HEK293 (cell line): ENCODE measurements around the gene LYL1.

Source experiments
- CTCF ChIA-PET: fragments of 350-600 bp; formaldehyde crosslinking; extraction: SDS; loops from one replicate; lab custom pipeline; 2021; ENCODE audit warnings: antibody characterized with exemption; lab: Yijun Ruan, JAX
- POLR2A ChIA-PET: fragments of 300-600 bp; formaldehyde crosslinking; extraction: SDS; loops from one replicate; lab custom pipeline; 2020; ENCODE audit warnings: antibody characterized with exemption, inconsistent platforms; lab: Yijun Ruan, JAX
- H3K27ac ChIP-seq: fragments of 200-500 bp; sonication (Bioruptor generic); 2 replicates; pipeline ENCODE4 v1.5.1; 2014; ENCODE audit warnings: low read depth, low read length, control low read depth, inconsistent platforms; ENCODE audit errors: extremely low read depth
- H3K36me3 ChIP-seq, 2 experiments: fragments of 200-500 bp in 1 of 2; sonication (Bioruptor generic) in 1 of 2; 1 replicate in 1 of 2; 2 replicates in 1 of 2; pipeline ENCODE4 v1.5.1; 2014 to 2017; ENCODE audit warnings: inconsistent platforms in 2 of 2, low read length in 2 of 2; ENCODE audit not compliant: control insufficient read depth in 2 of 2, insufficient read depth in 1 of 2
- H3K4me1 ChIP-seq: fragments of 200-500 bp; sonication (Bioruptor generic); 2 replicates; pipeline ENCODE4 v1.5.1; 2014; ENCODE audit warnings: mild to moderate bottlenecking, low read length, inconsistent platforms; ENCODE audit not compliant: control insufficient read depth, insufficient read depth
- H3K4me3 ChIP-seq: 2 replicates; pipeline ENCODE4 v1.5.1; 2011; ENCODE audit warnings: low read depth, mild to moderate bottlenecking, control low read depth, low read length, moderate library complexity
- H3K9me3 ChIP-seq: fragments of 200-500 bp; sonication (Bioruptor generic); 2 replicates; pipeline ENCODE4 v1.5.1; 2014; ENCODE audit warnings: low read depth, low read length, inconsistent platforms; ENCODE audit not compliant: control insufficient read depth, insufficient read depth
- GFI1B ChIP-seq: fragments of 450-650 bp; formaldehyde crosslinking; IDR thresholded peaks from 2 replicates; pipeline ENCODE4 v1.5.1; 2016; ENCODE audit warnings: missing biosample characterization, missing genetic modification characterization
- KLF7 ChIP-seq: fragments of 450-650 bp; formaldehyde crosslinking; IDR thresholded peaks from 2 replicates; pipeline ENCODE4 v1.5.1; 2016; ENCODE audit warnings: missing biosample characterization, missing genetic modification characterization, borderline replicate concordance
- ZBTB20 ChIP-seq: fragments of 450-650 bp; formaldehyde crosslinking; IDR thresholded peaks from 2 replicates; pipeline ENCODE4 v1.5.1; 2016; ENCODE audit warnings: missing biosample characterization, missing genetic modification characterization
- ZBTB7A ChIP-seq: fragments of 450-650 bp; formaldehyde crosslinking; IDR thresholded peaks from 2 replicates; pipeline ENCODE4 v1.5.1; 2016; ENCODE audit warnings: low read depth, missing biosample characterization, missing genetic modification characterization
- ZFP69B ChIP-seq: fragments of 450-650 bp; formaldehyde crosslinking; IDR thresholded peaks from 2 replicates; pipeline ENCODE4 v1.5.1; 2016; ENCODE audit warnings: missing biosample characterization, missing genetic modification characterization
- ZNF112 ChIP-seq: fragments of 450-650 bp; formaldehyde crosslinking; IDR thresholded peaks from 2 replicates; pipeline ENCODE4 v1.5.0; 2017; ENCODE audit warnings: missing biosample characterization, missing genetic modification characterization
- ZNF2 ChIP-seq: fragments of 450-650 bp; formaldehyde crosslinking; IDR thresholded peaks from 2 replicates; pipeline ENCODE4 v1.5.1; 2016; ENCODE audit warnings: missing biosample characterization, missing genetic modification characterization
- ZNF223 ChIP-seq: fragments of 450-650 bp; formaldehyde crosslinking; IDR thresholded peaks from 2 replicates; pipeline ENCODE4 v1.5.1; 2016; ENCODE audit warnings: missing biosample characterization, missing genetic modification characterization
- ZNF24 ChIP-seq: fragments of 450-650 bp; formaldehyde crosslinking; IDR thresholded peaks from 2 replicates; pipeline ENCODE4 v1.5.1; 2016; ENCODE audit warnings: missing biosample characterization, missing genetic modification characterization
- ZNF248 ChIP-seq: fragments of 450-650 bp; formaldehyde crosslinking; IDR thresholded peaks from 2 replicates; pipeline ENCODE4 v1.5.1; 2017; ENCODE audit warnings: missing biosample characterization, missing genetic modification characterization
- ZNF404 ChIP-seq: fragments of 450-650 bp; formaldehyde crosslinking; IDR thresholded peaks from 2 replicates; pipeline ENCODE4 v1.5.1; 2017; ENCODE audit warnings: missing biosample characterization, missing genetic modification characterization
- TF ChIP-seq, protein P1 (sequence below): IDR thresholded peaks from 2 replicates; pipeline ENCODE4 v1.6.1; 2011; ENCODE audit warnings: mild to moderate bottlenecking, low read depth, low read length, borderline replicate concordance
- TF ChIP-seq, protein P2 (sequence below): fragments of 450-650 bp; formaldehyde crosslinking; IDR thresholded peaks from 2 replicates; pipeline ENCODE4 v1.5.1; 2016; ENCODE audit warnings: missing biosample characterization, missing genetic modification characterization
- TF ChIP-seq, protein P3 (sequence below): fragments of 450-650 bp; formaldehyde crosslinking; IDR thresholded peaks from 2 replicates; pipeline ENCODE4 v1.5.1; 2016; ENCODE audit warnings: missing biosample characterization, missing genetic modification characterization
- TF ChIP-seq, protein P4 (sequence below): fragments of 450-650 bp; formaldehyde crosslinking; IDR thresholded peaks from 2 replicates; pipeline ENCODE4 v1.5.1; 2016; ENCODE audit warnings: missing biosample characterization, missing genetic modification characterization
- TF ChIP-seq, protein P5 (sequence below): fragments of 450-650 bp; formaldehyde crosslinking; IDR thresholded peaks from 2 replicates; pipeline ENCODE4 v1.5.1; 2016; ENCODE audit warnings: missing biosample characterization, missing genetic modification characterization
- TF ChIP-seq, protein P6 (sequence below): fragments of 450-650 bp; IDR thresholded peaks from 2 replicates; pipeline ENCODE4 v1.5.1; 2018; ENCODE audit warnings: missing biosample characterization, mild to moderate bottlenecking, missing genetic modification characterization

Gene LYL1

DNA sequence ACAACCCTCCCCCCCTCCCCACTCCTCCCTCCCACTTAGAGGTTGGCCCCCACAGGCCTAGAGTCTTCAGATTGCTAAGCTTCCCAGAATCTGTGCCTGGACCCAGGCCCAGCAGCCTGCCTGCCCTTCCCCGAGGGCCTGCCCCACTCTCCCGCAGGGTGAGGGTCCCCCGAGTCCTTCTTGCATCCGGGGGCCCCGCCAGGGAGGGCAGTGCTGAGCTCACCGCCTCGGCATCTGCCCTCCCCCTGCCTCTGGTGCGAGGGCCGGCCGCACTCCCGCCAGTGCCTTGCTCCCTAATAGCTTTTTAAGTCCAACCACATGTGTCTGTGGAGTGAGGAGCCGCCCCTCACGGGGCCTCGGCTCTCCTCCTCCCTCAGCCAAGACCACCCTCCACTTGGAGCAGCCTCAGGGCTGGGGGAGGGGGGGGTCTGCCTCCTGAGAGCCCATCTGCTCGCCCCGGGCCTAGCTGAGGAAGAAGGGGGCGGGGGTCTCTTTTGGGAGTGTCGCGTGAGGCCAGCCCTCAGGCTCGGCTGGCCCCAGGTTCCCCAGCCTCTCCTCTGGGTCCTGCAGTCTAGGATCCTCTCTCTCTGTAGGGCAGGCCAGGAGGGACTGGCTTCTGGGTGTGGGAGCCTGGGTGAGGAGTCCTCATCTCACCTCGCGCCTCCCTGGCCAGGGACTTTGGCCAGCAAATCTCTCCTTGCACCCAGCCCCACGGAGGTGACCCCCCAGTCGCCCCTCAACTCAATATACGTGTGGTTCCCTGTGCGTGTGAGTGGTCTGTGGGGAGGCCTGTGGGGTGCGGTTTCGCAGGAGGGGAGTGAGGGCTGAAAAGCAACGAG lies 47.2 kb downstream of the LYL1 start (continued):
- TF ChIP-seq, protein P1, sequence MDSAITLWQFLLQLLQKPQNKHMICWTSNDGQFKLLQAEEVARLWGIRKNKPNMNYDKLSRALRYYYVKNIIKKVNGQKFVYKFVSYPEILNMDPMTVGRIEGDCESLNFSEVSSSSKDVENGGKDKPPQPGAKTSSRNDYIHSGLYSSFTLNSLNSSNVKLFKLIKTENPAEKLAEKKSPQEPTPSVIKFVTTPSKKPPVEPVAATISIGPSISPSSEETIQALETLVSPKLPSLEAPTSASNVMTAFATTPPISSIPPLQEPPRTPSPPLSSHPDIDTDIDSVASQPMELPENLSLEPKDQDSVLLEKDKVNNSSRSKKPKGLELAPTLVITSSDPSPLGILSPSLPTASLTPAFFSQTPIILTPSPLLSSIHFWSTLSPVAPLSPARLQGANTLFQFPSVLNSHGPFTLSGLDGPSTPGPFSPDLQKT: no peak
- TF ChIP-seq ZNF248 (tag by site-specific recombination) (no peak), ZNF112 (no peak), ZNF404 (no peak), KLF7 (tag by site-specific recombination) (no peak), ZBTB20 (tag by site-specific recombination) (0 out of 2 replicates have a peak, but pooled peaks have one; percentile 29)
- TF ChIP-seq, protein P2, sequence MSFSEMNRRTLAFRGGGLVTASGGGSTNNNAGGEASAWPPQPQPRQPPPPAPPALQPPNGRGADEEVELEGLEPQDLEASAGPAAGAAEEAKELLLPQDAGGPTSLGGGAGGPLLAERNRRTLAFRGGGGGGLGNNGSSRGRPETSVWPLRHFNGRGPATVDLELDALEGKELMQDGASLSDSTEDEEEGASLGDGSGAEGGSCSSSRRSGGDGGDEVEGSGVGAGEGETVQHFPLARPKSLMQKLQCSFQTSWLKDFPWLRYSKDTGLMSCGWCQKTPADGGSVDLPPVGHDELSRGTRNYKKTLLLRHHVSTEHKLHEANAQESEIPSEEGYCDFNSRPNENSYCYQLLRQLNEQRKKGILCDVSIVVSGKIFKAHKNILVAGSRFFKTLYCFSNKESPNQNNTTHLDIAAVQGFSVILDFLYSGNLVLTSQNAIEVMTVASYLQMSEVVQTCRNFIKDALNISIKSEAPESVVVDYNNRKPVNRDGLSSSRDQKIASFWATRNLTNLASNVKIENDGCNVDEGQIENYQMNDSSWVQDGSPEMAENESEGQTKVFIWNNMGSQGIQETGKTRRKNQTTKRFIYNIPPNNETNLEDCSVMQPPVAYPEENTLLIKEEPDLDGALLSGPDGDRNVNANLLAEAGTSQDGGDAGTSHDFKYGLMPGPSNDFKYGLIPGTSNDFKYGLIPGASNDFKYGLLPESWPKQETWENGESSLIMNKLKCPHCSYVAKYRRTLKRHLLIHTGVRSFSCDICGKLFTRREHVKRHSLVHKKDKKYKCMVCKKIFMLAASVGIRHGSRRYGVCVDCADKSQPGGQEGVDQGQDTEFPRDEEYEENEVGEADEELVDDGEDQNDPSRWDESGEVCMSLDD (tag by site-specific recombination): no peak

DNA sequence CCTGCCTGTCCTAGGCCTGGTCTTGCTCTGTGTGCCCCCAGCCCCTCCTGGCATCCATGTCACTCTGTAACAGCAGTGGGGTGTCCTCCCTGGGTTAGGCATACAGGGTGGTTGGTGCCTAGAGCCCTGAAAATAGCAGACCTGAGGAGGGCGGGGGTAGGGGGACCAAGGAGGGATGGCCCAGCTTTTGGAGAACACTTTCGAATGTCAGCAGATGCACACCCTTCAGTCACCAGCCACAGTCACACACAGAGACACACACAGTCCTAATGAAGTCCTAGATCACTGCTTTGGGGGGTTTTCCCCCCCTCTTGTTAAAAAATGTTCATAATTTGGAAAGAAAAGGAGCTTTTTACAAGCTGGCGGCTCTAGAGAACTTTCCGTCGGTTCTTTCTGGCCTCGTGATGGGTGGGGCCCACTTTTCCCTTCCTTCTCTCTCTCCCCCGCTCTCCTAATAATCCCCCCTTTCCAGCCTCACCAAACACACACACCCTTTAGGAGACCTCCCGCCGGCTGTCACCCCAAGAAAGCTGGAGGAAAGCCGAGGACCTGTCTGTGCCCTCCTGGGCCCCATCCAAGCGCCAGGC lies 47.9 kb downstream of the LYL1 start:
- Histone ChIP-seq H3K4me1 (peaks cover 47% of the 10 kb centered on the region), H3K36me3 (no peaks in the 10 kb centered on the region), H3K4me3 (no peak overlapping the region), H3K9me3 (no peaks in the 10 kb centered on the region), H3K27ac (peak overlapping the region; percentile 19; the same call in 1 of the 2 replicates)
- no peak for TF ChIP-seq GFI1B (tag by site-specific recombination)
- 0 out of 2 replicates have a peak, but pooled peaks have one; percentile 16 for TF ChIP-seq ZBTB7A (tag by site-specific recombination)
- TF ChIP-seq, protein P3, sequence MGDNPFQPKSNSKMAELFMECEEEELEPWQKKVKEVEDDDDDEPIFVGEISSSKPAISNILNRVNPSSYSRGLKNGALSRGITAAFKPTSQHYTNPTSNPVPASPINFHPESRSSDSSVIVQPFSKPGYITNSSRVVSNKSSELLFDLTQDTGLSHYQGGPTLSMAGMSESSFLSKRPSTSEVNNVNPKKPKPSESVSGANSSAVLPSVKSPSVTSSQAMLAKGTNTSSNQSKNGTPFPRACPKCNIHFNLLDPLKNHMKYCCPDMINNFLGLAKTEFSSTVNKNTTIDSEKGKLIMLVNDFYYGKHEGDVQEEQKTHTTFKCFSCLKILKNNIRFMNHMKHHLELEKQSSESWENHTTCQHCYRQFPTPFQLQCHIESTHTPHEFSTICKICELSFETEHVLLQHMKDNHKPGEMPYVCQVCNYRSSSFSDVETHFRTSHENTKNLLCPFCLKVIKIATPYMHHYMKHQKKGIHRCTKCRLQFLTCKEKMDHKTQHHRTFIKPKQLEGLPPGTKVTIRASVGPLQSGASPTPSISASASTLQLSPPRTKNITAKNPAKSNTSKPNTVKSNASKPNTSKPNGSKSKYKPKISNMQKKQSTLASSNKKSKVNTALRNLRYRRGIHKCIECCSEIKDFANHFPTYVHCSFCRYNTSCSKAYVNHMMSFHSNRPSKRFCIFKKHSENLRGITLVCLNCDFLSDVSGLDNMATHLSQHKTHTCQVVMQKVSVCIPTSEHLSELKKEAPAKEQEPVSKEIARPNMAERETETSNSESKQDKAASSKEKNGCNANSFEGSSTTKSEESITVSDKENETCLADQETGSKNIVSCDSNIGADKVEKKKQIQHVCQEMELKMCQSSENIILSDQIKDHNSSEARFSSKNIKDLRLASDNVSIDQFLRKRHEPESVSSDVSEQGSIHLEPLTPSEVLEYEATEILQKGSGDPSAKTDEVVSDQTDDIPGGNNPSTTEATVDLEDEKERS (tag by site-specific recombination): no peak
- TF ChIP-seq ZNF24 (tag by site-specific recombination): no peak
- TF ChIP-seq ZNF2 (tag by site-specific recombination): no peak
- TF ChIP-seq, protein P4, sequence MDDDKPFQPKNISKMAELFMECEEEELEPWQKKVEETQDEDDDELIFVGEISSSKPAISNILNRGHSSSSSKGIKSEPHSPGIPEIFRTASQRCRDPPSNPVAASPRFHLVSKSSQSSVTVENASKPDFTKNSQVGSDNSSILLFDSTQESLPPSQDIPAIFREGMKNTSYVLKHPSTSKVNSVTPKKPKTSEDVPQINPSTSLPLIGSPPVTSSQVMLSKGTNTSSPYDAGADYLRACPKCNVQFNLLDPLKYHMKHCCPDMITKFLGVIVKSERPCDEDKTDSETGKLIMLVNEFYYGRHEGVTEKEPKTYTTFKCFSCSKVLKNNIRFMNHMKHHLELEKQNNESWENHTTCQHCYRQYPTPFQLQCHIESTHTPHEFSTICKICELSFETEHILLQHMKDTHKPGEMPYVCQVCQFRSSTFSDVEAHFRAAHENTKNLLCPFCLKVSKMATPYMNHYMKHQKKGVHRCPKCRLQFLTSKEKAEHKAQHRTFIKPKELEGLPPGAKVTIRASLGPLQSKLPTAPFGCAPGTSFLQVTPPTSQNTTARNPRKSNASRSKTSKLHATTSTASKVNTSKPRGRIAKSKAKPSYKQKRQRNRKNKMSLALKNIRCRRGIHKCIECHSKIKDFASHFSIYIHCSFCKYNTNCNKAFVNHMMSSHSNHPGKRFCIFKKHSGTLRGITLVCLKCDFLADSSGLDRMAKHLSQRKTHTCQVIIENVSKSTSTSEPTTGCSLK: no peak
- no peak for TF ChIP-seq ZNF223
- TF ChIP-seq, protein P5, sequence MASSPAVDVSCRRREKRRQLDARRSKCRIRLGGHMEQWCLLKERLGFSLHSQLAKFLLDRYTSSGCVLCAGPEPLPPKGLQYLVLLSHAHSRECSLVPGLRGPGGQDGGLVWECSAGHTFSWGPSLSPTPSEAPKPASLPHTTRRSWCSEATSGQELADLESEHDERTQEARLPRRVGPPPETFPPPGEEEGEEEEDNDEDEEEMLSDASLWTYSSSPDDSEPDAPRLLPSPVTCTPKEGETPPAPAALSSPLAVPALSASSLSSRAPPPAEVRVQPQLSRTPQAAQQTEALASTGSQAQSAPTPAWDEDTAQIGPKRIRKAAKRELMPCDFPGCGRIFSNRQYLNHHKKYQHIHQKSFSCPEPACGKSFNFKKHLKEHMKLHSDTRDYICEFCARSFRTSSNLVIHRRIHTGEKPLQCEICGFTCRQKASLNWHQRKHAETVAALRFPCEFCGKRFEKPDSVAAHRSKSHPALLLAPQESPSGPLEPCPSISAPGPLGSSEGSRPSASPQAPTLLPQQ (tag by site-specific recombination): peak; percentile 96
- TF ChIP-seq, protein P6, sequence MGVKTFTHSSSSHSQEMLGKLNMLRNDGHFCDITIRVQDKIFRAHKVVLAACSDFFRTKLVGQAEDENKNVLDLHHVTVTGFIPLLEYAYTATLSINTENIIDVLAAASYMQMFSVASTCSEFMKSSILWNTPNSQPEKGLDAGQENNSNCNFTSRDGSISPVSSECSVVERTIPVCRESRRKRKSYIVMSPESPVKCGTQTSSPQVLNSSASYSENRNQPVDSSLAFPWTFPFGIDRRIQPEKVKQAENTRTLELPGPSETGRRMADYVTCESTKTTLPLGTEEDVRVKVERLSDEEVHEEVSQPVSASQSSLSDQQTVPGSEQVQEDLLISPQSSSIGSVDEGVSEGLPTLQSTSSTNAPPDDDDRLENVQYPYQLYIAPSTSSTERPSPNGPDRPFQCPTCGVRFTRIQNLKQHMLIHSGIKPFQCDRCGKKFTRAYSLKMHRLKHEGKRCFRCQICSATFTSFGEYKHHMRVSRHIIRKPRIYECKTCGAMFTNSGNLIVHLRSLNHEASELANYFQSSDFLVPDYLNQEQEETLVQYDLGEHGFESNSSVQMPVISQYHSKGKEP: no peak
- TF ChIP-seq ZFP69B (tag by site-specific recombination): peak; percentile 96
- ChIA-PET CTCF (interaction anchor here (0.6 to 15.8 kb wide), 11 partner anchors 15 to 129 kb away, joined by 3 to 247 read pairs (median 6); no protein-coding TSS in a partner anchor), POLR2A (interaction anchor here (0.6 to 2.0 kb wide), 12 partner anchors 10 to 874 kb away, joined by 3 to 7 read pairs (median 4); no protein-coding TSS in a partner anchor)
